GM19099 (cell line): ENCODE results near the gene RELT.

Experiments
- POLR2A ChIP-seq: IDR thresholded peaks from 3 replicates; pipeline ENCODE4 v1.6.1; 2011; ENCODE audit warnings: low read depth; ENCODE audit not compliant: insufficient read length; ENCODE audit errors: extremely low read depth

RELT gene

GRCh38 chr11:73359930-73360742 lies 16.1 kb upstream of the RELT start:
- no peak for TF ChIP-seq POLR2A

GRCh38 chr11:73360743-73361369 lies 15.3 kb upstream of the RELT start:
- no peak for TF ChIP-seq POLR2A

- TF ChIP-seq POLR2A: no peak
Observed at GRCh38 chr11:73361953-73362776, 14.0 kb upstream of the RELT start.

- TF ChIP-seq POLR2A: no peak
Observed at GRCh38 chr11:73363147-73363546, 13.1 kb upstream of the RELT start.

GRCh38 chr11:73365352-73366264 lies 10.6 kb upstream of the RELT start:
- TF ChIP-seq POLR2A: no peak

- TF ChIP-seq POLR2A: no peak
Observed at GRCh38 chr11:73366265-73366610, 10.0 kb upstream of the RELT start.

- TF ChIP-seq POLR2A: no peak
Observed at GRCh38 chr11:73366953-73367352, 9.2 kb upstream of the RELT start.

- TF ChIP-seq POLR2A: no peak
Observed at GRCh38 chr11:73367482-73368024, 8.6 kb upstream of the RELT start.

GRCh38 chr11:73372375-73372993 lies 3.7 kb upstream of the RELT start:
- TF ChIP-seq POLR2A: no peak

GRCh38 chr11:73374151-73374550 lies 2.0 kb upstream of the RELT start:
- TF ChIP-seq POLR2A: no peak

- no peak for TF ChIP-seq POLR2A
Observed at GRCh38 chr11:73375830-73376159, 404 bp upstream of the RELT start.

GRCh38 chr11:73376803-73377629 lies 817 bp downstream of the RELT start:
- peak; percentile 31 for TF ChIP-seq POLR2A

GRCh38 chr11:73379189-73379880 lies 3.1 kb downstream of the RELT start:
- no peak for TF ChIP-seq POLR2A
